HepG2 (cell line): Measurements from ENCODE around the gene GPC4.

Experiments
- CC2D1A ChIP-seq: sonication (generic); formaldehyde crosslinking; IDR thresholded peaks from 2 replicates; pipeline ENCODE4 v1.8.1; 2023; ENCODE audit warnings: mild to moderate bottlenecking, missing genetic modification reagents
- POLR2A ChIP-seq, 2 experiments: IDR thresholded peaks; 2 replicates each; pipeline ENCODE4 v1.6.1; 2011; ENCODE audit warnings: low read depth in 2 of 2, low read length in 2 of 2, mild to moderate bottlenecking in 1 of 2, moderate library complexity in 1 of 2; ENCODE audit not compliant: insufficient read depth in 1 of 2
- ZNF18 ChIP-seq: sonication (generic); formaldehyde crosslinking; IDR thresholded peaks from 2 replicates; pipeline ENCODE4 v1.8.0; 2022; ENCODE audit warnings: mild to moderate bottlenecking, missing genetic modification reagents; ENCODE audit not compliant: insufficient replicate concordance

- TF ChIP-seq POLR2A (IDR thresholded peaks at IDR 0.05; ENCODE audit: insufficient read depth in 1 of 2, low read depth in 2 of 2, low read length in 2 of 2) (no peak), ZNF18 (CRISPR knock-in tag) (no peak), CC2D1A (CRISPR knock-in tag) (no peak)
Measured at GRCh38 chrX:133337250-133337649, 78.0 kb downstream of the GPC4 start.
